Peyer's patch (tissue), 4 donors: ENCODE measurements around the gene IPO11.

ENCODE experiments used
- CTCF ChIP-seq, 6 experiments: fragments of 450-650 bp in 4 of 6; fragments of 200-600 bp in 2 of 6; sonication (generic) in 1 of 6; IDR thresholded peaks; one replicate each; pipeline ENCODE4 v1.5.1; 2017 to 2019; ENCODE audit warnings: antibody characterized with exemption in 6 of 6, mild to moderate bottlenecking in 3 of 6, moderate library complexity in 1 of 6
- POLR2A ChIP-seq, 2 donors: fragments of 450-650 bp; IDR thresholded peaks; one replicate each; pipeline ENCODE4 v1.5.1; 2017; ENCODE audit warnings: antibody characterized with exemption in 2 of 2, mild to moderate bottlenecking in 2 of 2, moderate library complexity in 2 of 2

GRCh38 chr5:62372600-62372999 is 40.0 kb upstream of the IPO11 start:
- TF ChIP-seq CTCF (IDR thresholded peaks at IDR 0.05) (no peak), POLR2A (IDR thresholded peaks at IDR 0.05) (no peak)
